HepG2 (cell line): ENCODE measurements around the gene P4HA3. TPM values are rescaled to one million over a fixed set of nuclear protein-coding genes. Genes with fewer than 3 reads are reported as not detected.

ENCODE experiments used
- ATAC-seq: fragments of 200-7000 bp; cut with Tn5 transposase; 3 replicates; pipeline ENCODE4 v1.9.1; 2020; ENCODE audit warnings: mild to moderate bottlenecking, moderate library complexity
- BruUV-seq: library from RNA; stranded (reverse); fragments of 400-500 nt; replicated peaks from 2 replicates; lab custom pipeline; 2021; lab: Mats Ljungman, UMichigan
- CTCF ChIA-PET: fragments of 300-600 bp; formaldehyde crosslinking; extraction: SDS; loops from one replicate; lab custom pipeline; 2021; ENCODE audit warnings: low total read pairs, inconsistent platforms, low intra/inter-chr PET ratio; lab: Yijun Ruan, JAX
- POLR2A ChIA-PET: fragments of 350-600 bp; sonication (Branson Sonifier 250); formaldehyde crosslinking; loops from one replicate; lab custom pipeline; 2020; ENCODE audit warnings: antibody characterized with exemption, inconsistent platforms; lab: Yijun Ruan, JAX
- DNase-seq: peaks from one replicate; pipeline ENCODE4 v3.0.0-alpha.2; 2015; ENCODE audit warnings: low spot score
- FAIRE-seq: peaks from 3 replicates; lab custom pipeline; 2011; peaks lifted over from hg19 to GRCh38; lab: Jason Lieb, UNC
- H2AFZ ChIP-seq: one replicate; pipeline ENCODE4 v1.6.1; 2011; ENCODE audit warnings: low read length, inconsistent platforms
- H3K27ac ChIP-seq: fragments of 300-600 bp; 3 replicates; pipeline ENCODE4 v1.8.0; 2011; ENCODE audit warnings: mixed run types, mild to moderate bottlenecking, mixed read lengths, low read length, inconsistent platforms; ENCODE audit not compliant: insufficient read depth; ENCODE audit errors: extremely low read length
- H3K27me3 ChIP-seq, 2 experiments: fragments of 200-600 bp in 1 of 2; 2 replicates in 1 of 2; 3 replicates in 1 of 2; pipeline versions ENCODE4 v1.6.0 to v1.8.0; 2011; ENCODE audit warnings: low read length in 2 of 2, mild to moderate bottlenecking in 2 of 2, moderate library complexity in 2 of 2, inconsistent platforms in 1 of 2; ENCODE audit not compliant: insufficient read depth in 2 of 2, control insufficient read depth in 1 of 2
- H3K36me3 ChIP-seq, 2 experiments: fragments of 200-600 bp in 1 of 2; replicated peaks in 1 of 2; 2 replicates in 1 of 2; 3 replicates in 1 of 2; pipeline versions ENCODE4 v1.5.1 to v1.8.0; 2011; ENCODE audit warnings: low read length in 2 of 2, inconsistent platforms in 1 of 2; ENCODE audit not compliant: insufficient read depth in 2 of 2, control insufficient read depth in 1 of 2
- H3K4me1 ChIP-seq: 2 replicates; pipeline ENCODE4 v1.5.1; 2012; ENCODE audit warnings: low read length, inconsistent platforms; ENCODE audit not compliant: insufficient read depth
- H3K4me2 ChIP-seq: 2 replicates; pipeline ENCODE4 v1.6.0; 2011; ENCODE audit warnings: low read depth, low read length, inconsistent platforms
- H3K4me3 ChIP-seq, 3 experiments: fragments of 200-600 bp in 1 of 3; sonication (generic), shearing (Covaris generic) in 1 of 3; replicated peaks in 1 of 3; 2 replicates each; pipeline ENCODE4 v1.5.1; 2011 to 2016; ENCODE audit warnings: low read length in 3 of 3, inconsistent platforms in 2 of 3, low read depth in 2 of 3, mild to moderate bottlenecking in 2 of 3, control low read depth in 1 of 3, mixed read lengths in 1 of 3; ENCODE audit not compliant: insufficient read depth in 1 of 3
- H3K79me2 ChIP-seq: one replicate; pipeline ENCODE4 v1.6.1; 2011; ENCODE audit warnings: low read length, inconsistent platforms; ENCODE audit not compliant: insufficient read depth
- H3K9ac ChIP-seq: 2 replicates; pipeline ENCODE4 v1.6.0; 2011; ENCODE audit warnings: mild to moderate bottlenecking, low read depth, low read length, inconsistent platforms; ENCODE audit not compliant: insufficient read depth
- H3K9me3 ChIP-seq: 2 replicates; pipeline ENCODE4 v1.5.1; 2012; ENCODE audit warnings: mild to moderate bottlenecking, low read length
- H4K20me1 ChIP-seq: 2 replicates; pipeline ENCODE4 v1.6.0; 2011; ENCODE audit warnings: inconsistent platforms, mild to moderate bottlenecking, low read length, moderate library complexity; ENCODE audit not compliant: insufficient read depth
- CENPBD1 ChIP-seq: sonication (generic); formaldehyde crosslinking; IDR thresholded peaks from 2 replicates; pipeline ENCODE4 v1.8.0; 2022; ENCODE audit warnings: missing genetic modification reagents, low read depth, mild to moderate bottlenecking, borderline replicate concordance
- CREM ChIP-seq, 2 experiments: sonication (generic) in 1 of 2; formaldehyde crosslinking in 1 of 2; IDR thresholded peaks; 2 replicates each; pipeline versions ENCODE4 v1.4.0 to v1.6.1; 2016 to 2020; ENCODE audit warnings: antibody characterized with exemption in 1 of 2, mild to moderate bottlenecking in 1 of 2, missing genetic modification reagents in 1 of 2
- EEA1 ChIP-seq: sonication (generic); formaldehyde crosslinking; IDR thresholded peaks from 2 replicates; pipeline ENCODE4 v1.5.1; 2020; ENCODE audit warnings: mild to moderate bottlenecking, missing genetic modification reagents, borderline replicate concordance
- HINFP ChIP-seq: sonication (generic); formaldehyde crosslinking; IDR thresholded peaks from 2 replicates; pipeline ENCODE4 v1.4.0; 2020; ENCODE audit warnings: low read depth, mild to moderate bottlenecking, missing genetic modification reagents
- KDM5A ChIP-seq: fragments of 200-600 bp; sonication (generic); IDR thresholded peaks from 2 replicates; pipeline ENCODE4 v1.7.0; 2018; ENCODE audit warnings: antibody characterized with exemption, mild to moderate bottlenecking, low read length, borderline replicate concordance
- MAFK ChIP-seq, 2 experiments: IDR thresholded peaks in 1 of 2; conservative IDR thresholded peaks in 1 of 2; 2 replicates each; pipeline ENCODE4 v1.6.1; 2011; ENCODE audit warnings: improper control_type of control experiment in 2 of 2, low read length in 2 of 2
- MXI1 ChIP-seq: IDR thresholded peaks from 3 replicates; pipeline ENCODE4 v1.6.1; 2012; ENCODE audit warnings: low read depth, low read length, inconsistent platforms, borderline replicate concordance
- STAG1 ChIP-seq: sonication (generic); formaldehyde crosslinking; IDR thresholded peaks from 2 replicates; pipeline ENCODE4 v1.4.0; 2020; ENCODE audit warnings: missing genetic modification reagents
- TAF1 ChIP-seq: sonication (generic); formaldehyde crosslinking; IDR thresholded peaks from 2 replicates; pipeline ENCODE4 v1.4.0; 2020; ENCODE audit warnings: missing genetic modification reagents
- TCF7L2 ChIP-seq: IDR thresholded peaks from 2 replicates; pipeline ENCODE4 v1.6.1; 2011; ENCODE audit warnings: mild to moderate bottlenecking, low read depth, low read length, moderate library complexity
- TOPORS ChIP-seq: sonication (generic); formaldehyde crosslinking; IDR thresholded peaks from 2 replicates; pipeline ENCODE4 v1.8.0; 2023; ENCODE audit warnings: mild to moderate bottlenecking, missing genetic modification reagents
- XBP1 ChIP-seq: sonication (generic); formaldehyde crosslinking; IDR thresholded peaks from 2 replicates; pipeline ENCODE4 v1.5.0; 2020; ENCODE audit warnings: missing genetic modification reagents
- ZNF205 ChIP-seq: IDR thresholded peaks from 2 replicates; pipeline ENCODE4 v1.6.1; 2018; ENCODE audit warnings: missing biosample characterization, missing genetic modification reagents
- ZNF207 ChIP-seq: fragments of 450-650 bp; IDR thresholded peaks from 2 replicates; pipeline ENCODE4 v1.6.1; 2016; ENCODE audit warnings: antibody characterized with exemption, borderline replicate concordance
- ZNF292 ChIP-seq: sonication (generic); formaldehyde crosslinking; IDR thresholded peaks from 2 replicates; pipeline ENCODE4 v1.8.1; 2022; ENCODE audit warnings: mild to moderate bottlenecking, low read depth, missing genetic modification reagents, borderline replicate concordance
- ZNF350 ChIP-seq: sonication (generic); formaldehyde crosslinking; IDR thresholded peaks from 2 replicates; pipeline ENCODE4 v1.4.0; 2020; ENCODE audit warnings: mild to moderate bottlenecking, low read depth, missing genetic modification reagents, borderline replicate concordance
- ZNF430 ChIP-seq: sonication (generic); formaldehyde crosslinking; IDR thresholded peaks from 2 replicates; pipeline ENCODE4 v1.9.0; 2021; ENCODE audit warnings: mild to moderate bottlenecking, missing genetic modification reagents
- ZNF652 ChIP-seq: IDR thresholded peaks from 2 replicates; pipeline ENCODE4 v1.6.1; 2016; ENCODE audit warnings: low read depth, borderline replicate concordance
- WGBS: methylation state at CpG from one replicate; pipeline ENCODE4 v1.1.6; 2017; ENCODE audit warnings: low lambda C conversion rate; 5-methylcytosine and 5-hydroxymethylcytosine counted together
- in situ Hi-C: cut with HindIII; loops from 2 replicates; pipeline ENCODE4 v1.10.0; 2017; ENCODE audit warnings: low pct_unique_long_range_greater_than_20kb; ENCODE audit not compliant: extremely low pct_ligation_motif_present
- intact Hi-C: fragments of 100-400 bp; cut with micrococcal nuclease; formaldehyde crosslinking; loops from one replicate; pipeline ENCODE4 v1.10.0; 2022; ENCODE audit not compliant: unreplicated experiment
- polyA plus RNA-seq, 8 experiments: library from polyadenylated mRNA; depleted of rRNA in 3 of 8; stranded (reverse) in 7 of 8; unstranded in 1 of 8; fragments of >200 nt; fragmentation: Illumina TruSeq in 4 of 8; extraction: Trizol in 4 of 8; gene quantifications; 2 replicates each; pipeline versions ENCODE4 v1.2.1 to v1.2.3, GENCODE V29; 2011 to 2016; ENCODE audit warnings: low read depth in 4 of 8, missing spikeins in 1 of 8, mixed read lengths in 1 of 8; ENCODE audit not compliant: insufficient read depth in 1 of 8
- total RNA-seq, 5 experiments: library from RNA; depleted of rRNA; stranded (reverse); fragments of >200 nt; fragmentation: Illumina TruSeq; extraction: Trizol; gene quantifications; 2 replicates each; pipeline ENCODE4 v1.2.3, GENCODE V29; 2016; ENCODE audit warnings: low read depth in 1 of 5

The P4HA3 gene
- total and polyA plus RNA-seq, 2 of the 13 experiments (the other 11 are each of a cell fraction or from before 2014, with no cell fraction given) = not detected

GRCh38 chr11:74262725-74263124 is 48.7 kb downstream of the P4HA3 start:
- no peak for DNase-seq
- H3K4me3 ChIP-seq = no peak overlapping the region
- no peak for TF ChIP-seq CREM (IDR thresholded peaks at IDR 0.05)
- no peak for TF ChIP-seq CREM (CRISPR knock-in tag; IDR thresholded peaks at IDR 0.05)
- TF ChIP-seq ZNF652 (CRISPR knock-in tag) = no peak
- TF ChIP-seq ZNF205 (CRISPR knock-in tag) = no peak
- no peak for TF ChIP-seq ZNF350 (CRISPR knock-in tag)
- TF ChIP-seq TCF7L2 = no peak
- TF ChIP-seq XBP1 (CRISPR knock-in tag) = no peak
- no peak for TF ChIP-seq ZNF207
- TF ChIP-seq TOPORS (CRISPR knock-in tag) = no peak
- no peak for TF ChIP-seq STAG1
- no peak for TF ChIP-seq ZNF430 (CRISPR knock-in tag)
- TF ChIP-seq KDM5A = no peak
- no peak for TF ChIP-seq MXI1
- TF ChIP-seq ZNF292 (CRISPR knock-in tag) = no peak
- no peak for TF ChIP-seq MAFK (conservative IDR thresholded peaks at IDR 0.05 in 1 of 2, IDR thresholded peaks at IDR 0.05 in 1 of 2; ENCODE audit: low read length in 2 of 2)
- TF ChIP-seq TAF1 = no peak
- no peak for TF ChIP-seq HINFP (CRISPR knock-in tag)
- TF ChIP-seq EEA1 (CRISPR knock-in tag) = no peak
- TF ChIP-seq CENPBD1 (CRISPR knock-in tag) = no peak
- FAIRE-seq = no peak
- intact Hi-C loops = no loop called here
- H4K20me1 ChIP-seq = no peaks in the 10 kb centered on the region
- H3K9me3 ChIP-seq = no peaks in the 10 kb centered on the region
- WGBS = 0% methylated on average over 2 of the region's 2 CpGs
- H3K27me3 ChIP-seq = no peaks in the 10 kb centered on the region; a peak in 1 of 5 replicates
- POLR2A ChIA-PET = no interaction called here
- H2AFZ ChIP-seq = no peak overlapping the region
- in situ Hi-C loops = loop anchor here (10.0 kb wide), 1 partner anchor 62 kb away; no protein-coding TSS in a partner anchor
- no peak overlapping the region for H3K4me2 ChIP-seq
- CTCF ChIA-PET = no interaction called here
- no peaks in the 10 kb centered on the region for H3K36me3 ChIP-seq
- ATAC-seq = no peak
- BruUV-seq = no TSS peak
- no peaks in the 10 kb centered on the region for H3K79me2 ChIP-seq
- no peak overlapping the region for H3K9ac ChIP-seq
- no peaks in the 10 kb centered on the region for H3K4me1 ChIP-seq
- no peak overlapping the region for H3K27ac ChIP-seq
